ENCODE measurements around the gene MS4A15. TPM values are rescaled to one million over a fixed set of nuclear protein-coding genes. Genes with fewer than 3 reads are reported as not detected.

The MS4A15 gene
- total RNA-seq, 4 donors from 2014 or later: not detected

- 69 to 70% methylated on average over 10 of the region's 10 CpGs for WGBS, 2 donors
- no peak for TF ChIP-seq CTCF (IDR thresholded peaks at IDR 0.05)
- TF ChIP-seq POLR2A (IDR thresholded peaks at IDR 0.05): no peak
- no peak for DNase-seq (ENCODE audit: low spot score in 2 of 2)
- no peak overlapping the region for H3K4me3 ChIP-seq (ENCODE audit: low read depth, poor library complexity, severe bottlenecking)
- intact Hi-C loops (cut with DNase I; ENCODE audit: low total_unique reads): no loop called here
These were observed 37.9 kb upstream of the MS4A15 start for GRCh38 chr11:60718524-60719316.

- intact Hi-C loops (cut with DNase I; ENCODE audit: low total_unique reads): no loop called here
- H3K4me3 ChIP-seq (ENCODE audit: low read depth, poor library complexity, severe bottlenecking): no peak overlapping the region
- peak in 1 of 2 donors; percentile 17 for DNase-seq (ENCODE audit: low spot score in 2 of 2)
- no peak for TF ChIP-seq POLR2A (IDR thresholded peaks at IDR 0.05)
- TF ChIP-seq CTCF (IDR thresholded peaks at IDR 0.05): no peak
- 74 to 79% methylated on average over 4 of the region's 4 CpGs for WGBS, 2 donors
These were observed 37.3 kb upstream of the MS4A15 start for GRCh38 chr11:60719391-60719790.

GRCh38 chr11:60720460-60720859 lies 36.2 kb upstream of the MS4A15 start:
- TF ChIP-seq POLR2A (IDR thresholded peaks at IDR 0.05): no peak
- no peak for TF ChIP-seq CTCF (IDR thresholded peaks at IDR 0.05)
- WGBS, 2 donors: 77 to 81% methylated on average over 6 of the region's 6 CpGs
- intact Hi-C loops (cut with DNase I; ENCODE audit: low total_unique reads): no loop called here
- DNase-seq (ENCODE audit: low spot score in 2 of 2): peak in 1 of 2 donors; percentile 8
- H3K4me3 ChIP-seq (ENCODE audit: low read depth, poor library complexity, severe bottlenecking): no peak overlapping the region

- no peak within 1 kb of the TSS for H3K4me3 ChIP-seq (ENCODE audit: low read depth, poor library complexity, severe bottlenecking)
- DNase-seq (ENCODE audit: low spot score in 2 of 2): no peak
- no peak for TF ChIP-seq POLR2A (IDR thresholded peaks at IDR 0.05)
- TF ChIP-seq CTCF (IDR thresholded peaks at IDR 0.05): no peak
- 84 to 90% methylated on average over 3 of the region's 3 CpGs for WGBS, 2 donors
- intact Hi-C loops (cut with DNase I; ENCODE audit: low total_unique reads): no loop called here
These were observed 32.2 kb upstream of the MS4A15 start, which contains the start of gene MS4A18 for GRCh38 chr11:60724420-60724819. TSS of gene MS4A18 (plus strand) at chr11:60724720.

- intact Hi-C loops (cut with DNase I; ENCODE audit: low total_unique reads): no loop called here
- H3K4me3 ChIP-seq (ENCODE audit: low read depth, poor library complexity, severe bottlenecking): no peak overlapping the region
- 83 to 91% methylated on average over 1 of the region's 1 CpG for WGBS, 2 donors
- DNase-seq (ENCODE audit: low spot score in 2 of 2): no peak
- TF ChIP-seq CTCF (IDR thresholded peaks at IDR 0.05) (no peak), POLR2A (IDR thresholded peaks at IDR 0.05) (no peak)
These were observed 31.1 kb upstream of the MS4A15 start for GRCh38 chr11:60725592-60725991.
